Measurements from ENCODE around the gene SH3PXD2A. TPM values are rescaled to one million over a fixed set of nuclear protein-coding genes. Genes with fewer than 3 reads are reported as not detected.

The SH3PXD2A gene
- total and polyA plus RNA-seq, 12 donors, result 5.7 to 34.5 (median 19.2) TPM

DNA sequence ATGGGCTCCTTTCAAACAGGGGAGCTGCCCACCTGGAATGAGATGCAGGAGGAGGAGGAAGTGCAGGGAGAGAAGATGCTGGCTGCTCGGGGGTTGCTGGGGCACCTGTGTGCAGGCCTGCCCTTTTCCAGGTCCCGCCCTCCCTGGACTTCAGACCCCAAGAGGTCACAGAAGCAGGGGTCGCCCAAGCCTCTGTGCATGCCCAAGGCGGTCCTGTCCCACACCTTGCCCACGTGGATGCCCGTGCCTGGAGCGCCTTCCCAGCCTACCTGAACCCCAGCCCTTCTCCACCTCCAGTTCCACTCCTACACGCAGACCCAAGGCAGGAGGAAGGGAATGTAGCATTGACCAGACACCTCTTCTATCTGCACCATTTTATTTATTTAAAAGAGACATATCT lies 71.3 kb downstream of the SH3PXD2A start:
- H3K9me3 ChIP-seq (replicated peaks in 1 of 3), result no peaks in the 10 kb centered on the region
- intact Hi-C loops (cut with DNase I), result no loop called here
- no peaks in the 10 kb centered on the region for H3K4me1 ChIP-seq (replicated peaks in 1 of 2)
- TF ChIP-seq, protein P1, sequence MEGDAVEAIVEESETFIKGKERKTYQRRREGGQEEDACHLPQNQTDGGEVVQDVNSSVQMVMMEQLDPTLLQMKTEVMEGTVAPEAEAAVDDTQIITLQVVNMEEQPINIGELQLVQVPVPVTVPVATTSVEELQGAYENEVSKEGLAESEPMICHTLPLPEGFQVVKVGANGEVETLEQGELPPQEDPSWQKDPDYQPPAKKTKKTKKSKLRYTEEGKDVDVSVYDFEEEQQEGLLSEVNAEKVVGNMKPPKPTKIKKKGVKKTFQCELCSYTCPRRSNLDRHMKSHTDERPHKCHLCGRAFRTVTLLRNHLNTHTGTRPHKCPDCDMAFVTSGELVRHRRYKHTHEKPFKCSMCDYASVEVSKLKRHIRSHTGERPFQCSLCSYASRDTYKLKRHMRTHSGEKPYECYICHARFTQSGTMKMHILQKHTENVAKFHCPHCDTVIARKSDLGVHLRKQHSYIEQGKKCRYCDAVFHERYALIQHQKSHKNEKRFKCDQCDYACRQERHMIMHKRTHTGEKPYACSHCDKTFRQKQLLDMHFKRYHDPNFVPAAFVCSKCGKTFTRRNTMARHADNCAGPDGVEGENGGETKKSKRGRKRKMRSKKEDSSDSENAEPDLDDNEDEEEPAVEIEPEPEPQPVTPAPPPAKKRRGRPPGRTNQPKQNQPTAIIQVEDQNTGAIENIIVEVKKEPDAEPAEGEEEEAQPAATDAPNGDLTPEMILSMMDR (IDR thresholded peaks at IDR 0.05), result no peak
- TF ChIP-seq POLR2A (IDR thresholded peaks at IDR 0.05), result no peak
- no peaks in the 10 kb centered on the region for H3K27me3 ChIP-seq
- no peak for DNase-seq
- H3K36me3 ChIP-seq (replicated peaks in 1 of 2), result no peaks in the 10 kb centered on the region
- H3K27ac ChIP-seq, result no peak overlapping the region
- no peak overlapping the region for H3K4me3 ChIP-seq
- WGBS, 4 donors, result 83 to 92% (median 85%) methylated on average over 7 to 8 of the region's 8 CpGs

GRCh38 chr10:103783681-103784080 lies 71.7 kb downstream of the SH3PXD2A start:
- WGBS, 4 donors, result 64 to 78% (median 66%) methylated on average over 6 to 7 of the region's 7 CpGs
- Histone ChIP-seq H3K27ac (no peak overlapping the region), H3K4me1 (replicated peaks in 1 of 2) (no peaks in the 10 kb centered on the region), H3K9me3 (replicated peaks in 1 of 3) (no peaks in the 10 kb centered on the region), H3K4me3 (no peak overlapping the region), H3K36me3 (replicated peaks in 1 of 2) (no peaks in the 10 kb centered on the region), H3K27me3 (no peaks in the 10 kb centered on the region)
- intact Hi-C loops (cut with DNase I), result no loop called here
- DNase-seq, result no peak
- TF ChIP-seq, protein P1 (IDR thresholded peaks at IDR 0.05), result no peak
- TF ChIP-seq POLR2A (IDR thresholded peaks at IDR 0.05), result no peak

- Histone ChIP-seq H3K27ac (no peak overlapping the region), H3K4me1 (replicated peaks in 1 of 2) (no peaks in the 10 kb centered on the region), H3K4me3 (no peak overlapping the region), H3K9me3 (replicated peaks in 1 of 3) (no peaks in the 10 kb centered on the region), H3K36me3 (replicated peaks in 1 of 2) (no peaks in the 10 kb centered on the region), H3K27me3 (no peaks in the 10 kb centered on the region)
- DNase-seq, result no peak
- 79 to 90% (median 86%) methylated on average over 6 of the region's 6 CpGs for WGBS, 4 donors
- TF ChIP-seq, protein P1 (IDR thresholded peaks at IDR 0.05), result no peak
- no peak for TF ChIP-seq POLR2A (IDR thresholded peaks at IDR 0.05)
- intact Hi-C loops (cut with DNase I), result no loop called here
Observed at GRCh38 chr10:103781329-103782061, 73.9 kb downstream of the SH3PXD2A start.

DNA sequence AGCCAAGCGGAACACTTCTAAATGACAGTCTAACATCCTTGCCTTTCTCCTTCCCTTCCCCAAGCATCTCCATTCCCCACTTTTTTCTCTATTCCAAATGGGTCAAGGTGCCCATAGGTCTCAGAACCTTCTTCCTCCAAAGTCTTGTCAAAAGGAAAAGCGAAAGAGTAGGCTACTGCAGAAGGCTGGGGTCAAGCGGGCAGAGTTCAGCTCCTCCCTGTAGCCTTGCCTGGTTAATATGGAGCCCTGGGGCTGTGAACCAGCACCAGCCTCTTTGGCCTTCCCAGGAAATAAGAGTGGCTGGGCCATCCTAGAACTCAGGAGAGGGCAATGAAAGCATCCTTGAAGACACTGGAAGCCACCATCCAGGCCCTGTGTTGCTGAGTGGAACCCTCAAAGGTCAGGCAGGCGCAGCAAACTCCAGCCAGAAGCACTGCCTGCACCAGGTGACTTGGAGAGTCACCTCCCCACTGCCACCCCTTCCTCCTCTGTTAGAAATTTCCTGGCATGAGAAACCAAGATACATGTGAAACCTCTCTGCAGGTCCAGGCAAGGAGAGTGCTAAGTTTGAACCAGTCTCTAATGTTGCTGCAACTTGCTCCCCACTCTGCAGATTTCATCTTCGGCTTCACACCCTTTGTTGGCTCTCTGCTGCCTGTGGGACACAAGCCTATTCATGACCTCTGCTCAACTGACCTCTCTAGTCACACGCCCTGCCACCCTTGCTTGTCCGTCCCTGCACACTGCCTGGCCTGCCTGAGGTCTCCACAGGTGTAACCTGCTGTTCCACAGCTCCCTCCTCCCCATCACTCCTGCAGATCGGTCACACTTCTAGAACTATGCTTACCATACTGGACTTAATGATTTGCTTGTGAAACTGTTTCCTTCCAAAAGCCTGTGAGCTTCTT lies 74.9 kb downstream of the SH3PXD2A start:
- 81 to 86% (median 85%) methylated on average over 8 of the region's 8 CpGs for WGBS, 4 donors
- Histone ChIP-seq H3K36me3 (replicated peaks in 1 of 2) (no peaks in the 10 kb centered on the region), H3K4me3 (no peak overlapping the region), H3K4me1 (replicated peaks in 1 of 2) (no peaks in the 10 kb centered on the region), H3K27me3 (no peaks in the 10 kb centered on the region), H3K9me3 (replicated peaks in 1 of 3) (no peaks in the 10 kb centered on the region), H3K27ac (no peak overlapping the region)
- DNase-seq, result no peak
- TF ChIP-seq POLR2A (IDR thresholded peaks at IDR 0.05), result no peak
- TF ChIP-seq, protein P1 (IDR thresholded peaks at IDR 0.05), result no peak
- intact Hi-C loops (cut with DNase I), result no loop called here

All from adrenal gland (tissue), 12 donors.